Measurements from ENCODE around the gene RPS27.
A peak's percentile ranks its signal among the peaks of the same experiment; 100 is the strongest.

The RPS27 gene

DNA sequence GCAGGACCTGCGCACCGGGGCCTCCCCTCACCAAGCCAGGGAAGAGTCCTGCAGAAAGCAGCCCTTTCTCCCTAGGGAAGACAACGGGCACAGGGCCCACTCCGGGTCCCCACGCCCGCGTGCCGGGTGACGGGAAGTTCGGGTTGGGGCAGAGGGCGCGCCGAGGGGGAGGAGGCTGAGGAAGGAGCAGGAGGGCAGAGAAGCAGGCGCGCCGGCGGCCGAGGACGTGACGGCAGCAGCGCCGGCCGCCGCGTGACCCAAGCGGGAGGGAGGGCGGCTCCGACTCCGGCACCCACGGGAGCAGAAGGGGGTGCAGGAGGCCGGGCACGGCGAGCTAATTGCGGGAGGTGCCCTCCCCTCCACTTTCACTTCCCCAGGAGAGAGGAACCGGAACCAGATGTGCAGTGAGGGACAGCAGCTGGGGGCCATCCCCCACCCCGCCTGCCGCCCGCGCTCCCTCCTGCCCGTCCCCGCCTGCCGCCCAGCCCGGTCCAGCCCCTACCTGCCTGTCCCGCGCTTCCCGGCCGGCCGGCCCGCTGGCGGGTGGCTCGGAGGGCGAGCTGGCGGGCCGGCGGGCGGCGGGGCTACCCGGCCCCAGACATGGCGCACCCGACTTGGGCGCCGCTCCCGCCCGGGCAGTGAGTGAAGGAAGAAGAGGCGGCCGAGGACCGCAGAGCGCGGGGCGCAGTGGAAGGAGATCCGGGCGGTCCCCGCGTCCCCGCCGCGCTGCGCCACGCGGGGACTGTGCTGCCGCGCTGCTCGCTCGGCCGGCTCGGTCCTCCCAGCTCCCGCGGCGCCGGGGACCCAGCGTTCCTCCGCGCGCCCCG, 44.6 kb upstream of the RPS27 start:
- no peak for TF ChIP-seq EZH2phosphoT487 (IDR thresholded peaks at IDR 0.05; ENCODE audit: low read length)
- TF ChIP-seq EZH2 (optimal IDR thresholded peaks at IDR 0.05; ENCODE audit: low read depth, low read length): no peak
- TF ChIP-seq, protein P1, sequence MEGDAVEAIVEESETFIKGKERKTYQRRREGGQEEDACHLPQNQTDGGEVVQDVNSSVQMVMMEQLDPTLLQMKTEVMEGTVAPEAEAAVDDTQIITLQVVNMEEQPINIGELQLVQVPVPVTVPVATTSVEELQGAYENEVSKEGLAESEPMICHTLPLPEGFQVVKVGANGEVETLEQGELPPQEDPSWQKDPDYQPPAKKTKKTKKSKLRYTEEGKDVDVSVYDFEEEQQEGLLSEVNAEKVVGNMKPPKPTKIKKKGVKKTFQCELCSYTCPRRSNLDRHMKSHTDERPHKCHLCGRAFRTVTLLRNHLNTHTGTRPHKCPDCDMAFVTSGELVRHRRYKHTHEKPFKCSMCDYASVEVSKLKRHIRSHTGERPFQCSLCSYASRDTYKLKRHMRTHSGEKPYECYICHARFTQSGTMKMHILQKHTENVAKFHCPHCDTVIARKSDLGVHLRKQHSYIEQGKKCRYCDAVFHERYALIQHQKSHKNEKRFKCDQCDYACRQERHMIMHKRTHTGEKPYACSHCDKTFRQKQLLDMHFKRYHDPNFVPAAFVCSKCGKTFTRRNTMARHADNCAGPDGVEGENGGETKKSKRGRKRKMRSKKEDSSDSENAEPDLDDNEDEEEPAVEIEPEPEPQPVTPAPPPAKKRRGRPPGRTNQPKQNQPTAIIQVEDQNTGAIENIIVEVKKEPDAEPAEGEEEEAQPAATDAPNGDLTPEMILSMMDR (IDR thresholded peaks at IDR 0.05; ENCODE audit: low read length): no peak
- Histone ChIP-seq H3K79me2 (ENCODE audit: low read length) (peaks cover 28% of the 10 kb centered on the region), H3K27ac (ENCODE audit: low read length) (peak overlapping the region; percentile 85), H3K4me1 (ENCODE audit: low read length) (peaks cover 5% of the 10 kb centered on the region), H3K9me3 (replicated peaks; ENCODE audit: insufficient read depth, low read length) (no peaks in the 10 kb centered on the region), H3K4me2 (ENCODE audit: low read depth, low read length) (peak overlapping the region; percentile 89), H3K36me3 (replicated peaks; ENCODE audit: insufficient read depth, low read length) (no peaks in the 10 kb centered on the region), H4K20me1 (ENCODE audit: insufficient read depth, low read length) (no peaks in the 10 kb centered on the region), H3F3A (ENCODE audit: insufficient read depth, low read length) (peaks cover 28% of the 10 kb centered on the region), H3K4me3 (ENCODE audit: low read length) (peak overlapping the region; percentile 91), H2AFZ (ENCODE audit: low read length) (peak overlapping the region; percentile 71), H3K9me2 (replicated peaks; ENCODE audit: insufficient read depth, low read length) (no peaks in the 10 kb centered on the region), H3K9ac (ENCODE audit: low read length) (peak overlapping the region; percentile 86), H3K27me3 (replicated peaks; ENCODE audit: insufficient read depth, low read length) (no peaks in the 10 kb centered on the region)
- DNase-seq: peak; percentile 94

DNA sequence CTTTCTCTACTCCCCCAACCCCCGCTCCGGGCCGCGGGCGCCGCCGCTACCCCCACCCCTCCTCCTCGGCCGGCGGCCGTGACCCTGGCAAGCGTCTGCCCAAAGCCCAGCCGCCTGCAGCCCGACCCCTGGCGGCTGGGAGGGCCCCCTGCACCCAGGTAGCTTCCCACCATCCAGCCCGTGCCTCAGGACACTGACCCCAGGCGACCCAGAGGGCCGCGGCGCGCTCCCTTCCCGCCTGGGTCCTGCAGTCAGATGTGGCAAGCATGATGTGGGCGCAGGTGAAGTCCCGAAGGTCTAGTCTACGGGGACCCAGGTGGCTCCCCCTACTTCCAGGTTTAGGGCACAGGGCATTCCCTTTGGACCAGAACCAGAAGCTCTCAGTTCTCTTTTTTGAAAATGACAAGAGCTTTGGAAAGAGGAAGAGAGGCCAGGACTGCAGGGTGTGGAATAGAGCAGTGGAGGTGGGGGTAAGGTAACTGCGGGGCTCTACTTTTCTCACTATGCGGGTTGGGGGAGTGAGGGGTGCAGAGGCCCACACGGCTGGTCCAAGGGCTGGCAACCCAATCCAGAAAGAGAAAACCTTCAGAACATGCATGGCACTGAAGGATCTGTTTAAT, 43.8 kb upstream of the RPS27 start, which contains the start of gene DENND4B:
DENND4B (minus strand) TSS at position 97 of the 620 bp plus-strand sequence. CDS start 2,344 bp downstream, outside the sequence.
- peak; percentile 94 for DNase-seq
- no peaks in the 10 kb centered on the region for H4K20me1 ChIP-seq (ENCODE audit: insufficient read depth, low read length)
- peak within 1 kb of the TSS; percentile 86 for H3K9ac ChIP-seq (ENCODE audit: low read length)
- peak within 1 kb of the TSS; percentile 71 for H2AFZ ChIP-seq (ENCODE audit: low read length)
- H3K9me3 ChIP-seq (replicated peaks; ENCODE audit: insufficient read depth, low read length): no peaks in the 10 kb centered on the region
- H3K27ac ChIP-seq (ENCODE audit: low read length): peak within 1 kb of the TSS; percentile 85
- TF ChIP-seq EZH2phosphoT487 (IDR thresholded peaks at IDR 0.05; ENCODE audit: low read length) (no peak), EZH2 (optimal IDR thresholded peaks at IDR 0.05; ENCODE audit: low read depth, low read length) (no peak)
- TF ChIP-seq, protein P1 (IDR thresholded peaks at IDR 0.05; ENCODE audit: low read length): peak; percentile 98
- H3K4me3 ChIP-seq (ENCODE audit: low read length): peak within 1 kb of the TSS; percentile 91
- H3F3A ChIP-seq (ENCODE audit: insufficient read depth, low read length): peaks cover 28% of the 10 kb centered on the region
- H3K79me2 ChIP-seq (ENCODE audit: low read length): peaks cover 28% of the 10 kb centered on the region
- no peaks in the 10 kb centered on the region for H3K27me3 ChIP-seq (replicated peaks; ENCODE audit: insufficient read depth, low read length)
- peak within 1 kb of the TSS; percentile 89 for H3K4me2 ChIP-seq (ENCODE audit: low read depth, low read length)
- H3K4me1 ChIP-seq (ENCODE audit: low read length): peaks cover 5% of the 10 kb centered on the region
- H3K36me3 ChIP-seq (replicated peaks; ENCODE audit: insufficient read depth, low read length): 0 out of 2 replicates have a peak, but pooled peaks cover 2% of the 10 kb centered on the region
- H3K9me2 ChIP-seq (replicated peaks; ENCODE audit: insufficient read depth, low read length): no peaks in the 10 kb centered on the region

DNA sequence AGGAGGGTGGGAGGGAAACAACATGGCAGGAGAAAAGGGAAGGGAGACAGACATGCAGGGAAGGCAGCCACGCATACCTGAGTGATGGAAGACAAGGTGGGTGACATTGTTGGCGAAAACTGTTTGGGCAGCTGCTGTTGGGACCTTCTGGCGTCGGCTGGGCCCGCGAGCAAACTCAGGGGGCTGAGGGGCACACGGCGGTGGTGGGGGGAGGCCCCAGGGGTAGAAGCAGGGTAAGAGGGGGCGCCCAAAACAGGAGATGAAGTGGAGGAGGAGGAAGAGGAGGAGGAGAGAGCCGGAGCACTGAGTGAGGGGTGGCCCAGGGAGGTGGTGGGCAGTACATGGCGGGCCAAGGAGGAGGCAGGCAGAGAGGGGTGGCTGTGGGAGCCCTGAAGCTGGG, 39.4 kb upstream of the RPS27 start:
- H3K9me3 ChIP-seq (replicated peaks; ENCODE audit: insufficient read depth, low read length): no peaks in the 10 kb centered on the region
- H4K20me1 ChIP-seq (ENCODE audit: insufficient read depth, low read length): no peaks in the 10 kb centered on the region
- H3K9ac ChIP-seq (ENCODE audit: low read length): no peak overlapping the region
- no peak overlapping the region for H3K4me3 ChIP-seq (ENCODE audit: low read length)
- no peaks in the 10 kb centered on the region for H3K27me3 ChIP-seq (replicated peaks; ENCODE audit: insufficient read depth, low read length)
- no peak for DNase-seq
- 0 out of 2 replicates have a peak, but pooled peaks cover 7% of the 10 kb centered on the region for H3K36me3 ChIP-seq (replicated peaks; ENCODE audit: insufficient read depth, low read length)
- no peak overlapping the region for H3K4me2 ChIP-seq (ENCODE audit: low read depth, low read length)
- no peak overlapping the region for H3K27ac ChIP-seq (ENCODE audit: low read length)
- no peak overlapping the region for H2AFZ ChIP-seq (ENCODE audit: low read length)
- H3K9me2 ChIP-seq (replicated peaks; ENCODE audit: insufficient read depth, low read length): no peaks in the 10 kb centered on the region
- H3K79me2 ChIP-seq (ENCODE audit: low read length): peaks cover 36% of the 10 kb centered on the region
- H3F3A ChIP-seq (ENCODE audit: insufficient read depth, low read length): peaks cover 17% of the 10 kb centered on the region
- peaks cover 8% of the 10 kb centered on the region for H3K4me1 ChIP-seq (ENCODE audit: low read length)
- no peak for TF ChIP-seq EZH2 (optimal IDR thresholded peaks at IDR 0.05; ENCODE audit: low read depth, low read length)
- no peak for TF ChIP-seq EZH2phosphoT487 (IDR thresholded peaks at IDR 0.05; ENCODE audit: low read length)
- TF ChIP-seq, protein P1 (IDR thresholded peaks at IDR 0.05; ENCODE audit: low read length): no peak

Measured in MM.1S (cell line).